Testis (tissue), 3 donors: ENCODE data around the gene SPATA2L. TPM values are rescaled to one million over a fixed set of nuclear protein-coding genes. Genes with fewer than 3 reads are reported as not detected.
A peak's percentile ranks its signal among the peaks of the same experiment; 100 is the strongest.
"Not testable (repeated sequence)": the region's sequence is repeated elsewhere in the genome, so short reads cannot be mapped to it uniquely, and the experiment has no call there.

Source experiments
- DNase-seq: peaks from one replicate; pipeline ENCODE4 v3.0.0-alpha.2; 2019
- H3K27ac ChIP-seq, 2 donors: fragments of 200-600 bp; sonication (generic); one replicate each; pipeline ENCODE4 v1.5.1; 2019
- H3K27me3 ChIP-seq: fragments of 200-600 bp; sonication (generic); one replicate; pipeline ENCODE4 v1.5.1; 2019
- H3K36me3 ChIP-seq: fragments of 200-600 bp; sonication (generic); one replicate; pipeline ENCODE4 v1.5.1; 2017; ENCODE audit warnings: low read depth; ENCODE audit errors: missing control alignments
- H3K4me1 ChIP-seq: fragments of 200-600 bp; sonication (generic); one replicate; pipeline ENCODE4 v1.5.1; 2019
- H3K4me3 ChIP-seq, 2 donors: fragments of 200-600 bp; sonication (generic); one replicate each; pipeline ENCODE4 v1.5.1; 2017 to 2019
- H3K9me3 ChIP-seq: fragments of 200-600 bp; sonication (generic); one replicate; pipeline ENCODE4 v1.5.1; 2017
- CTCF ChIP-seq, 3 experiments: fragments of 450-650 bp in 2 of 3; fragments of 200-600 bp in 1 of 3; sonication (generic) in 1 of 3; IDR thresholded peaks; one replicate each; pipeline ENCODE4 v1.5.1; 2016 to 2019; ENCODE audit warnings: antibody characterized with exemption in 3 of 3, mild to moderate bottlenecking in 2 of 3, moderate library complexity in 1 of 3
- POLR2A ChIP-seq: fragments of 450-650 bp; IDR thresholded peaks from one replicate; pipeline ENCODE4 v1.6.1; 2017; ENCODE audit warnings: antibody characterized with exemption, mild to moderate bottlenecking, moderate library complexity
- WGBS, 2 donors: methylation state at CpG; one replicate each; pipeline ENCODE4 v1.1.5; 2018; 5-methylcytosine and 5-hydroxymethylcytosine counted together
- intact Hi-C: fragments of 100-400 bp; cut with DNase I; formaldehyde crosslinking; loops from one replicate; pipeline ENCODE4 v1.15.1; 2023; ENCODE audit warnings: low total_unique reads
- polyA plus RNA-seq: library from polyadenylated mRNA; stranded (reverse); fragments of 350-450 nt; fragmentation: Illumina TruSeq; extraction: RNeasy Lipid Tissue Mini Kit (QIAGEN cat#74804); gene quantifications from one replicate; pipeline ENCODE4 v1.2.3, GENCODE V29; 2014; ENCODE audit warnings: low read depth, low replicate concordance; ENCODE audit not compliant: insufficient read depth
- total RNA-seq, 2 donors: library from RNA; depleted of rRNA; stranded (reverse); fragments of >200 nt; gene quantifications; one replicate each; pipeline ENCODE4 v1.2.3, GENCODE V29; 2016

SPATA2L gene
- total and polyA plus RNA-seq, 3 donors from 2014 or later: 4.9 to 14.4 (median 13.9) TPM

- H3K9me3 ChIP-seq: no peaks in the 10 kb centered on the region
- no peaks in the 10 kb centered on the region for H3K36me3 ChIP-seq
- TF ChIP-seq CTCF (IDR thresholded peaks at IDR 0.05): no peak
- no peak for TF ChIP-seq POLR2A
- 80% methylated on average over 9 of the region's 9 CpGs for WGBS, 2 donors
- no peaks in the 10 kb centered on the region for H3K27me3 ChIP-seq
- DNase-seq: no peak
- intact Hi-C loops: no loop called here
- no peak overlapping the region for H3K4me3 ChIP-seq
- H3K27ac ChIP-seq: no peak overlapping the region
- no peaks in the 10 kb centered on the region for H3K4me1 ChIP-seq
These were observed 33.9 kb downstream of the SPATA2L start for GRCh38 chr16:89667633-89668032.

- TF ChIP-seq CTCF (IDR thresholded peaks at IDR 0.05): peak in 1 of 3 experiments; percentile 34
- H3K36me3 ChIP-seq, H3K4me1 ChIP-seq, H3K27me3 ChIP-seq, H3K27ac ChIP-seq, H3K4me3 ChIP-seq, intact Hi-C loops, H3K9me3 ChIP-seq: not testable (repeated sequence)
- peak; percentile 46 for DNase-seq
- 57 to 59% methylated on average over 4 to 7 of the region's 7 CpGs for WGBS, 2 donors
These were observed 34.5 kb downstream of the SPATA2L start for GRCh38 chr16:89667000-89667399.

GRCh38 chr16:89664238-89664637, 37.3 kb downstream of the SPATA2L start:
- H3K27ac ChIP-seq, intact Hi-C loops, H3K4me1 ChIP-seq, H3K27me3 ChIP-seq, H3K9me3 ChIP-seq, DNase-seq, H3K36me3 ChIP-seq, H3K4me3 ChIP-seq: not testable (repeated sequence)
- whole genome bisulfite sequencing, 2 donors: 73 to 79% methylated on average over 11 of the region's 11 CpGs

GRCh38 chr16:89661215-89661614, 40.3 kb downstream of the SPATA2L start:
- DNase-seq: no peak
- no peak overlapping the region for H3K4me3 ChIP-seq
- intact Hi-C loops: no loop called here
- H3K4me1 ChIP-seq: peaks cover 13% of the 10 kb centered on the region
- no peaks in the 10 kb centered on the region for H3K27me3 ChIP-seq
- WGBS, 2 donors: 89 to 90% methylated on average over 9 of the region's 9 CpGs
- TF ChIP-seq CTCF (IDR thresholded peaks at IDR 0.05): no peak
- no peak for TF ChIP-seq POLR2A
- H3K9me3 ChIP-seq: no peaks in the 10 kb centered on the region
- no peaks in the 10 kb centered on the region for H3K36me3 ChIP-seq
- no peak overlapping the region for H3K27ac ChIP-seq

GRCh38 chr16:89660146-89660545, 41.4 kb downstream of the SPATA2L start:
- Histone ChIP-seq H3K9me3 (no peaks in the 10 kb centered on the region), H3K27me3 (no peaks in the 10 kb centered on the region), H3K4me1 (peaks cover 13% of the 10 kb centered on the region), H3K4me3 (no peak overlapping the region), H3K27ac (no peak overlapping the region), H3K36me3 (no peaks in the 10 kb centered on the region)
- no peak for TF ChIP-seq POLR2A
- no peak for TF ChIP-seq CTCF (IDR thresholded peaks at IDR 0.05)
- intact Hi-C loops: no loop called here
- no peak for DNase-seq
- 86 to 95% methylated on average over 7 of the region's 7 CpGs for WGBS, 2 donors
